K562 (cell line): ENCODE results near the gene ZNF319. TPM values are rescaled to one million over a fixed set of nuclear protein-coding genes. Genes with fewer than 3 reads are reported as not detected.
A peak's percentile ranks its signal among the peaks of the same experiment; 100 is the strongest.

ENCODE experiments used
- ARID2 ChIP-seq: fragments of 450-650 bp; IDR thresholded peaks from 2 replicates; pipeline ENCODE4 v1.6.1; 2017; ENCODE audit warnings: antibody characterized with exemption, mild to moderate bottlenecking
- ARID4B ChIP-seq: sonication (generic); formaldehyde crosslinking; IDR thresholded peaks from 2 replicates; pipeline ENCODE4 v1.8.0; 2022; ENCODE audit warnings: mild to moderate bottlenecking, missing genetic modification reagents
- CREM ChIP-seq: IDR thresholded peaks from 2 replicates; pipeline ENCODE4 v1.6.1; 2014; ENCODE audit warnings: antibody characterized with exemption, low read depth
- DEAF1 ChIP-seq: fragments of 450-650 bp; formaldehyde crosslinking; IDR thresholded peaks from 2 replicates; pipeline ENCODE4 v1.4.0; 2020; ENCODE audit warnings: mild to moderate bottlenecking, moderate library complexity
- EGR1 ChIP-seq: fragments of 450-650 bp; conservative IDR thresholded peaks from 2 replicates; pipeline ENCODE4 v1.6.1; 2017; ENCODE audit warnings: mild to moderate bottlenecking
- GABPA ChIP-seq: fragments of 200-800 bp; sonication (Bioruptor generic); conservative IDR thresholded peaks from 2 replicates; pipeline ENCODE4 v1.6.1; 2016; ENCODE audit warnings: low read depth, missing genetic modification characterization, missing compliant biosample characterization
- GATAD2B ChIP-seq: fragments of 450-650 bp; IDR thresholded peaks from 2 replicates; pipeline ENCODE4 v1.6.1; 2017; ENCODE audit warnings: mild to moderate bottlenecking, borderline replicate concordance
- PHF21A ChIP-seq: fragments of 450-650 bp; IDR thresholded peaks from 2 replicates; pipeline ENCODE4 v1.6.1; 2017; ENCODE audit warnings: low read depth, borderline replicate concordance
- REST ChIP-seq, 2 experiments: fragments of 450-650 bp; formaldehyde crosslinking in 1 of 2; IDR thresholded peaks; 2 replicates each; pipeline versions ENCODE4 v1.4.0 to v1.6.1; 2014 to 2020; ENCODE audit warnings: mild to moderate bottlenecking in 2 of 2, borderline replicate concordance in 1 of 2, low read depth in 1 of 2
- SMARCC2 ChIP-seq: fragments of 450-650 bp; IDR thresholded peaks from 2 replicates; pipeline ENCODE4 v1.6.1; 2017; ENCODE audit warnings: antibody characterized with exemption, moderate library complexity, mild to moderate bottlenecking, low read depth
- XRCC5 ChIP-seq: fragments of 200-400 bp; formaldehyde crosslinking; IDR thresholded peaks from 2 replicates; pipeline ENCODE4 v1.6.1; 2017; ENCODE audit warnings: low read depth, mild to moderate bottlenecking, low read length
- YY1 ChIP-seq, 3 experiments: IDR thresholded peaks; 2 replicates each; pipeline ENCODE4 v1.6.1; 2011; ENCODE audit warnings: low read length in 2 of 3, mild to moderate bottlenecking in 2 of 3, moderate library complexity in 2 of 3, borderline replicate concordance in 1 of 3, control low read depth in 1 of 3, low read depth in 1 of 3; ENCODE audit not compliant: insufficient read depth in 3 of 3, insufficient replicate concordance in 2 of 3, control insufficient read depth in 1 of 3, insufficient read length in 1 of 3; ENCODE audit errors: extremely low read depth in 1 of 3
- ZFP36 ChIP-seq: fragments of 150-350 bp; IDR thresholded peaks from 2 replicates; pipeline ENCODE4 v1.6.1; 2018; ENCODE audit warnings: low read length, low read depth; ENCODE audit not compliant: partially characterized antibody
- polyA plus RNA-seq, 8 experiments: library from polyadenylated mRNA; depleted of rRNA in 4 of 8; stranded (reverse) in 5 of 8; unstranded in 3 of 8; fragments of >200 nt; fragmentation: Nextera tagmentation in 2 of 8; fragmentation: Illumina TruSeq in 1 of 8; extraction: Ambion mirVana in 2 of 8; extraction: Trizol in 1 of 8; gene quantifications; 2 replicates each; pipeline versions ENCODE4 v1.2.1 to v1.2.3, GENCODE V29; 2011 to 2014; ENCODE audit warnings: inconsistent platforms in 1 of 8, missing spikeins in 1 of 8
- total RNA-seq, 7 experiments: library from RNA; depleted of rRNA in 6 of 7; stranded (reverse); fragments of >200 nt in 6 of 7; fragmentation: Illumina TruSeq in 2 of 7; extraction: Trizol in 2 of 7; gene quantifications; 2 replicates each; pipeline versions ENCODE4 v1.2.1 to v1.2.3, GENCODE V29; 2011 to 2021; ENCODE audit warnings: low replicate concordance in 1 of 7

The ZNF319 gene
- total and polyA plus RNA-seq, 9 of the 15 experiments (the other 6 are each of a cell fraction or from before 2014, with no cell fraction given), result 0.20 to 5.7 (median 1.4) TPM

GRCh38 chr16:57994778-57995177, 5.7 kb downstream of the ZNF319 start (continued):
- peak; percentile 77; the same call in 1 of the 2 replicates for TF ChIP-seq REST (IDR thresholded peaks at IDR 0.05; ENCODE audit: borderline replicate concordance)
- no peak for TF ChIP-seq REST (CRISPR knock-in tag; IDR thresholded peaks at IDR 0.05; ENCODE audit: low read depth)
- peak; percentile 69; the same call in 1 of the 2 replicates for TF ChIP-seq XRCC5
- TF ChIP-seq ARID2, result 0 out of 2 replicates have a peak, but pooled peaks have one; percentile 25
- TF ChIP-seq YY1 (IDR thresholded peaks at IDR 0.05; ENCODE audit: borderline replicate concordance in 1 of 3, control insufficient read depth in 1 of 3, extremely low read depth in 1 of 3, insufficient read depth in 3 of 3, insufficient read length in 1 of 3, insufficient replicate concordance in 2 of 3, low read depth in 1 of 3, low read length in 2 of 3), result peak in 1 of 3 experiments; percentile 68
- peak; percentile 11; the same call in 1 of the 2 replicates for TF ChIP-seq EGR1
- TF ChIP-seq PHF21A, result no peak
- TF ChIP-seq ZFP36, result no peak
- 0 out of 2 replicates have a peak, but pooled peaks have one; percentile 34 for TF ChIP-seq GATAD2B
- peak; percentile 28; the same call in 1 of the 2 replicates for TF ChIP-seq CREM
- TF ChIP-seq GABPA (tag), result peak; percentile 66
- TF ChIP-seq SMARCC2, result no peak
- TF ChIP-seq DEAF1 (CRISPR knock-in tag), result peak; percentile 67
- 0 out of 2 replicates have a peak, but pooled peaks have one; percentile 6 for TF ChIP-seq ARID4B (CRISPR knock-in tag)
